ENCODE data around the gene ZNF211. TPM values are rescaled to one million over a fixed set of nuclear protein-coding genes. Genes with fewer than 3 reads are reported as not detected.
A peak's percentile ranks its signal among the peaks of the same experiment; 100 is the strongest.

Gene ZNF211
- total RNA-seq, 1 experiment from 2014 or later = 17.6 TPM

DNA sequence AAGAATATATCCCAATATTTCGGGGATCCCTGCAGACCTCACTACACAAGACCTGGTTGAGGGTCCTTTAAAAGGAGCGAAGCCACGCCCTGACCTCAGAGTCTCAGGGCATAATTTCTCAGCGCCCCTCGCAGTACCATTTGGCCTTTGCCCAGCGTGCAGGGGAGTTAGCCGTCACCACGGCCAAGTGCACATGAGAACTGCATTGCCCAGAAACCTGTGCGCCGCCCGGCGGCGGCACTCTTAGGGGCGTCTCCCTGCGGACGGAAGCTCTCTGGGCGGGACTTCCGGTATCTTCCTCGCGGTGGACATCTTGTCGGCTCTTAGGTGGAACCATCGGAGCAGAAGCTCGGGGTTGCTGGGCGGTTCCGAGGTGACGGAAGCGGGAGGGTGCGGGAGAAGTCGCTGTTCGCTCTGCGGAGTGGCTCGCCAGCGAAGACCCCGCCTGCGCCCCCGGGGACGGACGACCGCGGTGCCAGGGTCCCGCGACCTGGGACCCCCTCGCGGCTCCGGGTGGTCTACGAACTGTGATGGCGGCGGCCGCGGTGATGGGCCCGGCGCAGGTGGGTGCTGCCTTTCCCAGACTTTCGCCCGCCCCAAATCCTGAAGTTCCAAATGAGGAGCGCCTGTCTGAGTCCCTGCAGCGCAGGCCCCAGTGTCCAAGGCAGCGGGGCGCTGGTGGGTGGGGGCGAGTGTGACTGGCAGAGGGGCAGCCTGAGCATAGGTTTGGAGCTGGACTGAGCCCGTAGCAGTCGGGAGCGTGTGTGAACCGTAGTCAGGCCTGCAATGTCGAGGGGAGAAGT is 18.8 kb upstream of the ZNF211 start, which contains the start of gene ZNF134 (continued):
- TF ChIP-seq, protein P1, sequence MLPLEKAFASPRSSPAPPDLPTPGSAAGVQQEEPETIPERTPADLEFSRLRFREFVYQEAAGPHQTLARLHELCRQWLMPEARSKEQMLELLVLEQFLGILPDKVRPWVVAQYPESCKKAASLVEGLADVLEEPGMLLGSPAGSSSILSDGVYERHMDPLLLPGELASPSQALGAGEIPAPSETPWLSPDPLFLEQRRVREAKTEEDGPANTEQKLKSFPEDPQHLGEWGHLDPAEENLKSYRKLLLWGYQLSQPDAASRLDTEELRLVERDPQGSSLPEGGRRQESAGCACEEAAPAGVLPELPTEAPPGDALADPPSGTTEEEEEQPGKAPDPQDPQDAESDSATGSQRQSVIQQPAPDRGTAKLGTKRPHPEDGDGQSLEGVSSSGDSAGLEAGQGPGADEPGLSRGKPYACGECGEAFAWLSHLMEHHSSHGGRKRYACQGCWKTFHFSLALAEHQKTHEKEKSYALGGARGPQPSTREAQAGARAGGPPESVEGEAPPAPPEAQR (CRISPR knock-in tag; IDR thresholded peaks at IDR 0.05) = no peak
- TF ChIP-seq MYBL2 (CRISPR knock-in tag; IDR thresholded peaks at IDR 0.05) (no peak), ELF4 (CRISPR knock-in tag; IDR thresholded peaks at IDR 0.05; ENCODE audit: low read depth) (no peak), SMAD3 (CRISPR knock-in tag; IDR thresholded peaks at IDR 0.05; ENCODE audit: borderline replicate concordance) (no peak), ATF1 (CRISPR knock-in tag; IDR thresholded peaks at IDR 0.05) (no peak), CREB1 (CRISPR knock-in tag; IDR thresholded peaks at IDR 0.05) (no peak), FOXP1 (CRISPR knock-in tag; IDR thresholded peaks at IDR 0.05; ENCODE audit: borderline replicate concordance) (peak; percentile 53; the same call in 1 of the 2 replicates), ZNF121 (CRISPR knock-in tag; IDR thresholded peaks at IDR 0.05) (no peak), ZNF423 (CRISPR knock-in tag; IDR thresholded peaks at IDR 0.05) (no peak), ZNF138 (CRISPR knock-in tag; conservative IDR thresholded peaks at IDR 0.05) (no peak), ZNF263 (CRISPR knock-in tag; IDR thresholded peaks at IDR 0.05; ENCODE audit: low read depth) (no peak), PRRX2 (CRISPR knock-in tag; IDR thresholded peaks at IDR 0.05) (no peak), JAZF1 (CRISPR knock-in tag; IDR thresholded peaks at IDR 0.05) (no peak), SOX15 (CRISPR knock-in tag; IDR thresholded peaks at IDR 0.05) (no peak)
- TF ChIP-seq, protein P2, sequence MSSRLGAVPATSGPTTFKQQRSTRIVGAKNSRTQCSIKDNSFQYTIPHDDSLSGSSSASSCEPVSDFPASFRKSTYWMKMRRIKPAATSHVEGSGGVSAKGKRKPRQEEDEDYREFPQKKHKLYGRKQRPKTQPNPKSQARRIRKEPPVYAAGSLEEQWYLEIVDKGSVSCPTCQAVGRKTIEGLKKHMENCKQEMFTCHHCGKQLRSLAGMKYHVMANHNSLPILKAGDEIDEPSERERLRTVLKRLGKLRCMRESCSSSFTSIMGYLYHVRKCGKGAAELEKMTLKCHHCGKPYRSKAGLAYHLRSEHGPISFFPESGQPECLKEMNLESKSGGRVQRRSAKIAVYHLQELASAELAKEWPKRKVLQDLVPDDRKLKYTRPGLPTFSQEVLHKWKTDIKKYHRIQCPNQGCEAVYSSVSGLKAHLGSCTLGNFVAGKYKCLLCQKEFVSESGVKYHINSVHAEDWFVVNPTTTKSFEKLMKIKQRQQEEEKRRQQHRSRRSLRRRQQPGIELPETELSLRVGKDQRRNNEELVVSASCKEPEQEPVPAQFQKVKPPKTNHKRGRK (CRISPR knock-in tag; IDR thresholded peaks at IDR 0.05; ENCODE audit: borderline replicate concordance) = no peak
- TF ChIP-seq, protein P3, sequence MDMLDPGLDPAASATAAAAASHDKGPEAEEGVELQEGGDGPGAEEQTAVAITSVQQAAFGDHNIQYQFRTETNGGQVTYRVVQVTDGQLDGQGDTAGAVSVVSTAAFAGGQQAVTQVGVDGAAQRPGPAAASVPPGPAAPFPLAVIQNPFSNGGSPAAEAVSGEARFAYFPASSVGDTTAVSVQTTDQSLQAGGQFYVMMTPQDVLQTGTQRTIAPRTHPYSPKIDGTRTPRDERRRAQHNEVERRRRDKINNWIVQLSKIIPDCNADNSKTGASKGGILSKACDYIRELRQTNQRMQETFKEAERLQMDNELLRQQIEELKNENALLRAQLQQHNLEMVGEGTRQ (CRISPR knock-in tag; IDR thresholded peaks at IDR 0.05) = 0 out of 2 replicates have a peak, but pooled peaks have one; percentile 7
- TF ChIP-seq, protein P4, sequence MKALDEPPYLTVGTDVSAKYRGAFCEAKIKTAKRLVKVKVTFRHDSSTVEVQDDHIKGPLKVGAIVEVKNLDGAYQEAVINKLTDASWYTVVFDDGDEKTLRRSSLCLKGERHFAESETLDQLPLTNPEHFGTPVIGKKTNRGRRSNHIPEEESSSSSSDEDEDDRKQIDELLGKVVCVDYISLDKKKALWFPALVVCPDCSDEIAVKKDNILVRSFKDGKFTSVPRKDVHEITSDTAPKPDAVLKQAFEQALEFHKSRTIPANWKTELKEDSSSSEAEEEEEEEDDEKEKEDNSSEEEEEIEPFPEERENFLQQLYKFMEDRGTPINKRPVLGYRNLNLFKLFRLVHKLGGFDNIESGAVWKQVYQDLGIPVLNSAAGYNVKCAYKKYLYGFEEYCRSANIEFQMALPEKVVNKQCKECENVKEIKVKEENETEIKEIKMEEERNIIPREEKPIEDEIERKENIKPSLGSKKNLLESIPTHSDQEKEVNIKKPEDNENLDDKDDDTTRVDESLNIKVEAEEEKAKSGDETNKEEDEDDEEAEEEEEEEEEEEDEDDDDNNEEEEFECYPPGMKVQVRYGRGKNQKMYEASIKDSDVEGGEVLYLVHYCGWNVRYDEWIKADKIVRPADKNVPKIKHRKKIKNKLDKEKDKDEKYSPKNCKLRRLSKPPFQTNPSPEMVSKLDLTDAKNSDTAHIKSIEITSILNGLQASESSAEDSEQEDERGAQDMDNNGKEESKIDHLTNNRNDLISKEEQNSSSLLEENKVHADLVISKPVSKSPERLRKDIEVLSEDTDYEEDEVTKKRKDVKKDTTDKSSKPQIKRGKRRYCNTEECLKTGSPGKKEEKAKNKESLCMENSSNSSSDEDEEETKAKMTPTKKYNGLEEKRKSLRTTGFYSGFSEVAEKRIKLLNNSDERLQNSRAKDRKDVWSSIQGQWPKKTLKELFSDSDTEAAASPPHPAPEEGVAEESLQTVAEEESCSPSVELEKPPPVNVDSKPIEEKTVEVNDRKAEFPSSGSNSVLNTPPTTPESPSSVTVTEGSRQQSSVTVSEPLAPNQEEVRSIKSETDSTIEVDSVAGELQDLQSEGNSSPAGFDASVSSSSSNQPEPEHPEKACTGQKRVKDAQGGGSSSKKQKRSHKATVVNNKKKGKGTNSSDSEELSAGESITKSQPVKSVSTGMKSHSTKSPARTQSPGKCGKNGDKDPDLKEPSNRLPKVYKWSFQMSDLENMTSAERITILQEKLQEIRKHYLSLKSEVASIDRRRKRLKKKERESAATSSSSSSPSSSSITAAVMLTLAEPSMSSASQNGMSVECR (CRISPR knock-in tag; IDR thresholded peaks at IDR 0.05; ENCODE audit: borderline replicate concordance) = peak; percentile 68; the same call in 1 of the 2 replicates
- TF ChIP-seq, protein P5, sequence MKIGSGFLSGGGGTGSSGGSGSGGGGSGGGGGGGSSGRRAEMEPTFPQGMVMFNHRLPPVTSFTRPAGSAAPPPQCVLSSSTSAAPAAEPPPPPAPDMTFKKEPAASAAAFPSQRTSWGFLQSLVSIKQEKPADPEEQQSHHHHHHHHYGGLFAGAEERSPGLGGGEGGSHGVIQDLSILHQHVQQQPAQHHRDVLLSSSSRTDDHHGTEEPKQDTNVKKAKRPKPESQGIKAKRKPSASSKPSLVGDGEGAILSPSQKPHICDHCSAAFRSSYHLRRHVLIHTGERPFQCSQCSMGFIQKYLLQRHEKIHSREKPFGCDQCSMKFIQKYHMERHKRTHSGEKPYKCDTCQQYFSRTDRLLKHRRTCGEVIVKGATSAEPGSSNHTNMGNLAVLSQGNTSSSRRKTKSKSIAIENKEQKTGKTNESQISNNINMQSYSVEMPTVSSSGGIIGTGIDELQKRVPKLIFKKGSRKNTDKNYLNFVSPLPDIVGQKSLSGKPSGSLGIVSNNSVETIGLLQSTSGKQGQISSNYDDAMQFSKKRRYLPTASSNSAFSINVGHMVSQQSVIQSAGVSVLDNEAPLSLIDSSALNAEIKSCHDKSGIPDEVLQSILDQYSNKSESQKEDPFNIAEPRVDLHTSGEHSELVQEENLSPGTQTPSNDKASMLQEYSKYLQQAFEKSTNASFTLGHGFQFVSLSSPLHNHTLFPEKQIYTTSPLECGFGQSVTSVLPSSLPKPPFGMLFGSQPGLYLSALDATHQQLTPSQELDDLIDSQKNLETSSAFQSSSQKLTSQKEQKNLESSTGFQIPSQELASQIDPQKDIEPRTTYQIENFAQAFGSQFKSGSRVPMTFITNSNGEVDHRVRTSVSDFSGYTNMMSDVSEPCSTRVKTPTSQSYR (CRISPR knock-in tag; IDR thresholded peaks at IDR 0.05) = no peak
- TF ChIP-seq, protein P6, sequence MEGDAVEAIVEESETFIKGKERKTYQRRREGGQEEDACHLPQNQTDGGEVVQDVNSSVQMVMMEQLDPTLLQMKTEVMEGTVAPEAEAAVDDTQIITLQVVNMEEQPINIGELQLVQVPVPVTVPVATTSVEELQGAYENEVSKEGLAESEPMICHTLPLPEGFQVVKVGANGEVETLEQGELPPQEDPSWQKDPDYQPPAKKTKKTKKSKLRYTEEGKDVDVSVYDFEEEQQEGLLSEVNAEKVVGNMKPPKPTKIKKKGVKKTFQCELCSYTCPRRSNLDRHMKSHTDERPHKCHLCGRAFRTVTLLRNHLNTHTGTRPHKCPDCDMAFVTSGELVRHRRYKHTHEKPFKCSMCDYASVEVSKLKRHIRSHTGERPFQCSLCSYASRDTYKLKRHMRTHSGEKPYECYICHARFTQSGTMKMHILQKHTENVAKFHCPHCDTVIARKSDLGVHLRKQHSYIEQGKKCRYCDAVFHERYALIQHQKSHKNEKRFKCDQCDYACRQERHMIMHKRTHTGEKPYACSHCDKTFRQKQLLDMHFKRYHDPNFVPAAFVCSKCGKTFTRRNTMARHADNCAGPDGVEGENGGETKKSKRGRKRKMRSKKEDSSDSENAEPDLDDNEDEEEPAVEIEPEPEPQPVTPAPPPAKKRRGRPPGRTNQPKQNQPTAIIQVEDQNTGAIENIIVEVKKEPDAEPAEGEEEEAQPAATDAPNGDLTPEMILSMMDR (IDR thresholded peaks at IDR 0.05) = no peak
- TF ChIP-seq, protein P7, sequence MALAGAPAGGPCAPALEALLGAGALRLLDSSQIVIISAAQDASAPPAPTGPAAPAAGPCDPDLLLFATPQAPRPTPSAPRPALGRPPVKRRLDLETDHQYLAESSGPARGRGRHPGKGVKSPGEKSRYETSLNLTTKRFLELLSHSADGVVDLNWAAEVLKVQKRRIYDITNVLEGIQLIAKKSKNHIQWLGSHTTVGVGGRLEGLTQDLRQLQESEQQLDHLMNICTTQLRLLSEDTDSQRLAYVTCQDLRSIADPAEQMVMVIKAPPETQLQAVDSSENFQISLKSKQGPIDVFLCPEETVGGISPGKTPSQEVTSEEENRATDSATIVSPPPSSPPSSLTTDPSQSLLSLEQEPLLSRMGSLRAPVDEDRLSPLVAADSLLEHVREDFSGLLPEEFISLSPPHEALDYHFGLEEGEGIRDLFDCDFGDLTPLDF (CRISPR knock-in tag; IDR thresholded peaks at IDR 0.05) = no peak
- TF ChIP-seq, protein P8, sequence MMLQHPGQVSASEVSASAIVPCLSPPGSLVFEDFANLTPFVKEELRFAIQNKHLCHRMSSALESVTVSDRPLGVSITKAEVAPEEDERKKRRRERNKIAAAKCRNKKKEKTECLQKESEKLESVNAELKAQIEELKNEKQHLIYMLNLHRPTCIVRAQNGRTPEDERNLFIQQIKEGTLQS (CRISPR knock-in tag; conservative IDR thresholded peaks at IDR 0.05) = no peak
- TF ChIP-seq, protein P9, sequence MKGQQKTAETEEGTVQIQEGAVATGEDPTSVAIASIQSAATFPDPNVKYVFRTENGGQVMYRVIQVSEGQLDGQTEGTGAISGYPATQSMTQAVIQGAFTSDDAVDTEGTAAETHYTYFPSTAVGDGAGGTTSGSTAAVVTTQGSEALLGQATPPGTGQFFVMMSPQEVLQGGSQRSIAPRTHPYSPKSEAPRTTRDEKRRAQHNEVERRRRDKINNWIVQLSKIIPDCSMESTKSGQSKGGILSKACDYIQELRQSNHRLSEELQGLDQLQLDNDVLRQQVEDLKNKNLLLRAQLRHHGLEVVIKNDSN (CRISPR knock-in tag; IDR thresholded peaks at IDR 0.05) = peak; percentile 32; the same call in 1 of the 2 replicates

Measured in WTC11 (cell line).